Activated CD4-positive, alpha-beta T cell treated with anti-CD3 and anti-CD28 coated beads for 24 hours (primary cell): ENCODE data around the gene ZNHIT1.
A peak's percentile ranks its signal among the peaks of the same experiment; 100 is the strongest.

ENCODE experiments used
- DNase-seq, 2 donors: peaks; one replicate each; pipeline ENCODE4 v3.0.0-alpha.2; 2020; ENCODE audit warnings: low read depth in 2 of 2

Gene ZNHIT1

GRCh38 chr7:101217388-101218235 is at the start of gene ZNHIT1, which contains the start of gene PLOD3:
ZNHIT1 (plus strand) TSS chr7:101218165; CDS start chr7:101218196, 31 bp downstream.
PLOD3 (minus strand) TSS chr7:101217581; CDS start chr7:101217274, 307 bp downstream.
- peak; percentile 94 for DNase-seq

GRCh38 chr7:101168412-101169049 is 49.4 kb upstream of the ZNHIT1 start:
- no peak for DNase-seq

GRCh38 chr7:101169110-101169837 is 48.7 kb upstream of the ZNHIT1 start:
- no peak for DNase-seq

GRCh38 chr7:101169838-101170551 is 48.0 kb upstream of the ZNHIT1 start:
- peak; percentile 68 to 76 for DNase-seq

GRCh38 chr7:101170617-101171441 is 47.1 kb upstream of the ZNHIT1 start:
- no peak for DNase-seq

- DNase-seq, result no peak
Measured at GRCh38 chr7:101171442-101171837, 46.5 kb upstream of the ZNHIT1 start.

- no peak for DNase-seq
Measured at GRCh38 chr7:101172005-101172853, 45.7 kb upstream of the ZNHIT1 start.

GRCh38 chr7:101172854-101173751 is 44.9 kb upstream of the ZNHIT1 start:
- DNase-seq, result no peak

- peak; percentile 51 to 61 for DNase-seq
Measured at GRCh38 chr7:101173752-101174244, 44.2 kb upstream of the ZNHIT1 start.

- DNase-seq, result no peak
Measured at GRCh38 chr7:101174322-101174854, 43.6 kb upstream of the ZNHIT1 start.

GRCh38 chr7:101175664-101176063 is 42.3 kb upstream of the ZNHIT1 start:
- no peak for DNase-seq

- DNase-seq, result no peak
Measured at GRCh38 chr7:101177644-101178043, 40.3 kb upstream of the ZNHIT1 start.

GRCh38 chr7:101179117-101179516 is 38.8 kb upstream of the ZNHIT1 start:
- DNase-seq, result no peak

- DNase-seq, result no peak
Measured at GRCh38 chr7:101179713-101180112, 38.3 kb upstream of the ZNHIT1 start.

- DNase-seq, result no peak
Measured at GRCh38 chr7:101180130-101180755, 37.7 kb upstream of the ZNHIT1 start, which contains the start of gene NAT16. NAT16 (minus strand) TSS chr7:101180293; CDS start chr7:101174807, 5,486 bp downstream.

GRCh38 chr7:101185258-101185839 is 32.6 kb upstream of the ZNHIT1 start:
- DNase-seq, result no peak

- DNase-seq, result no peak
Measured at GRCh38 chr7:101186194-101186593, 31.8 kb upstream of the ZNHIT1 start.
